HG03066 (cell line): ENCODE results near the gene IRS2.

ENCODE experiments used
- ATAC-seq: cut with Tn5 transposase; IDR thresholded peaks from one replicate; pipeline ENCODE4 v1.9.1; 2021; ENCODE audit warnings: low read depth; ENCODE audit not compliant: unreplicated experiment

IRS2 gene

DNA sequence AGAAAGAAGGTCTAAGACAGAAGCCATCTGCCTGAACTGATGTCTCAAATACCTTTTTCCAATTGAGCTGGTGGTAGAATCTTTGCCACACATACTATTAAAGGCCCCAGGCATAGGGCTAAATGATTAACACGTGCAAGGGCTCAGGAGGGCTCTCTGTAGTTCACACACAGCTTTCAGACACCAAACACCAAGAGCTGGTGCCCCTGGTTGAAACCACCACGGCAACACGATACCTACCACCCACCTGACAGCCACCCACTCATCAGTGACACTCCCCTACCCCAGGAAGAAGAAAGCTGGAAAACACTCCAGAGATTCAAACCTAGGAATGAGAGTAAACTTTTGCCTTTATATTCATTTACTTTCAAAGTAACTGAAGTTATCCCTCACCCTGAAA, 26.8 kb downstream of the IRS2 start:
- no peak for ATAC-seq

DNA sequence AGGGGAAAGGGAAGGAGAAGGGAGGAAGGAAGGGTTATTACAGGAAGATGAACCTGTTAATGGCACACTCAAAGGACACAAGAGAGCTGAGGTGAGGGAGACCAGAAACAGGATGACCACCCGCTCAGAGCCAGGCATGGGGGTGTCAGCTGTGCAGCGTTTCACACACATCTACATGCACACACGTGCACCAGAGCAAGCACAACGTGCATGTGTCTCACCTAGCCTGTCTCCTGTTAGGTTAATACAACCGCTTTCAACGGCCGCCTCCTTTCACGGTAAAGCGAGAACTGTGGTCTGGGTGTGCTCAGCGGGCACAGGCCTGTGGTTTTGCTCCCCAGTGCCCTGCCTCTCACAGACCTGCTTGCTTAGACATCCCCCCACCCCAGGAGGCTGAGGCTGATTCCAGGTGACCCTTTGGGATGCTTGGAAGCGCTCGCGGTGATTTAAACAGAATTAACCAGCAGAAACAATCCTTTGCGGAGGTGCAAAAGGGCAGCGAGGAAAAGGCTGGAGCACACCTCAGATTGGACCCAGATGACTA, 27.4 kb downstream of the IRS2 start:
- ATAC-seq = no peak

DNA sequence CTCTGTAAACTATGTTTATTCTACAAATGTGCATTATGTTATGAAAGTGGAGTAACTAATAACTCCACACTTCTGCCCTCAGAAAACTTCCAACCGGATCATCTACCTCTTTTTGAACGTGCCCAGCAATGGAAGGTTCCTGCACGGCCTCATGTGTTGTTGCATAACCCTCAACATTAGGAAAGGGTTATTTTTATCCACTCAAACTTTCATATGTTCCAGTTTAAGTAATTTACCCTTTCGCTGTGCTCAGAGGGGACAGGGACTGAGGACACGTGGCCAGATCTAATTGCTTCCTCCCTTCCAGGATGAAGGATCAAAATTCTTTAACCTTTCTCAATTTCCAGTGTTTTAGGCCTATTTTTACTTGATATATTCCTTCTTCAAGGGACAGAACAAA, 29.6 kb downstream of the IRS2 start:
- ATAC-seq = no peak

DNA sequence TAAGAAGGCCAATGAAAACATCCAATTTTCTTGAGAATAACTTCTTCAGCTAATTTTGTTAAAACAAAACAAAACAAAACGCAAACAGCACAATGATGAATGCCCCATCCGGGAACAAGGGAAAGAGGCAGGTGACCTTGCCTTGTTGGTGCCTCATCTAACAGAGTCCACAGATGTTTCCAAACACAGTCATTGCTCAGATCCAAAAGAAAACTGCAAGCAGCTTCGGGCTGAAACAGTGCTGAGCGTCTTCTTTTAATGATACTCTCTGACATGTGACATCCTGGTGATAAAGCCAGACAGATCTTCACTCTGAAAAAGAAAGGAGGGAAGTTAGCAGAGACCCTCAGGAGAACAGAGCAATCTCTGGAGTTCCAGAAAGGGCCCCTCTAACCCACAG, 30.4 kb downstream of the IRS2 start:
- no peak for ATAC-seq

DNA sequence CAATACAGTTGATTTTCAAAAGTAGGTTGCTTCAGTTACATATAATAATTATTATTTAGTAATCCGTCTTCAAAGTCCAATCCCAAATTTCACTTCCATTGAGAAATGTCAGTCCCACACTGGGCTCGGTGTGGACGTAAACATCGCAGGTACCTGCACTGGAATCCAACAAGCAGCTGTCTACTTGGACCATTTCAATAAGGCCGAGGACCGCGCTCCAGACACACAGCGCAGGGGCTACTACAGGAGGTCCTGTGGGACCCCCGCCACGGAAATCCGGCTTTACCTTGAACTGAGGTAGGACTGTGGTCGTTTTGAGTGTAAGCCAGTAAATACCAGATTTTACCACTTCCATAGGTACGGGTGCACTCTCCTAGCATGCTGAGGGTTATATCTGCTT, 30.8 kb downstream of the IRS2 start:
- ATAC-seq = no peak

DNA sequence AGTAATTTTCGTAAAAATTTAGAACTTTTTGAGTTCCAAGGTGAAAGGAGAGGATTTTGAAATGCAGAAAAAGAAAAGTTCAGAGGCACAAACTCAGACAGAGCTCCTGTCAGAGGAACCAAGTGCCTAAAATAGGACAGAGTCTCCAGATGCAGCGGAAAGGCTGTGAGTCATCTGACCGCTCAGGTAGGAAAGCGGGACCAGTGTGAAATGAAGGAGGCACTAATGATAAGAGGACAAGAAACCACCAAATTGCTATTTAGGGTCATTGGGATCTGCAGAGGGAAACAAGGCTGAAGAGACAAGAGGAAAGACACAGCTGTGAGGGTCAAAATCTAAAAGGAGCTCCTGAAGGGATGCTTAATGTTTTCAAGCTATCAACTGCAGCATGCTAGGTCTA, 34.9 kb downstream of the IRS2 start:
- ATAC-seq = no peak

DNA sequence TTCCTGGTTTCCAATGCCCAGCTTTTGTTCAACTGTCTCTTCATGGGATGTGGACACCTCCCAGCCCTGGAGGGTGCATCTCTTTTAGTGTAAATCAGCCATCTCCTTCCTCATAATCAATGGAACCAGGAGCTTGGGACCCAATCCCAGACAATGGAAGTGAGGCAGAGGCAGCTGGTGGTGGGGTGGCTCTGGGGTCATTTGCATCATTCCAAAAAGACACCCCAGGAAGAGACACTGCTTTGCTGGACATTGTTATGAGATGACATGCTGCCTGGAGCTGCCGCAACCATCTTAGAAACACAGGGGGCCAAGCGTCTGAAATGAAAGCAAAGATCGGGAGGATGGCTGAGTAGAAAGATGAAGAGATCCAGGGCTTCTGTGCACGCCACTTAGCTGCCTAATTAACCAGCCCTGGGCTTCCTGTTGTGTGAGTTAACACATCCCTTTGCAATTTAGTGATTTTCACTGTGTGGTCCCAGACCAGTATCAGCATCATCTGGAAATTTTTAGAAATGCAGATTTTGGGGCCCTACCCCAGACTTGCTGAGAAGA, 36.1 kb downstream of the IRS2 start:
- ATAC-seq = no peak

DNA sequence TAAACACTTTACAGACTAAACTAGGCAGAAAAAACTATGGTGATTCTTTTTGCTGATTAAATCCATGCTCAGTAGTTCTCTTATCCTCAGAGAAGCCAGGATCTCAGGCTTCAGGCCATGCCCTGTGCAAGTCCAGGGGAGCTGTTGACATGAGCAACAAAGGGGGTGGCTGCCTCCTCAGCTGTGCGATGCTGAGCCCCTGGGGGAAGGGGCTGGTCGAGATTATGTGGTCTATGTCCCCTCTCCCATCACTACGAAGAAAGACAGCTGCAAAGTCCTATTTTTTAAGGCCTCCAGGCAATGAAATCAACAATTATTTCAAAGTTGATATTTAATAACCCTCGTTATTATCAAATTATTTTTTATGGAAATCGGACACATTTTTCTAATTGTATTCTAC, 37.0 kb downstream of the IRS2 start:
- no peak for ATAC-seq

DNA sequence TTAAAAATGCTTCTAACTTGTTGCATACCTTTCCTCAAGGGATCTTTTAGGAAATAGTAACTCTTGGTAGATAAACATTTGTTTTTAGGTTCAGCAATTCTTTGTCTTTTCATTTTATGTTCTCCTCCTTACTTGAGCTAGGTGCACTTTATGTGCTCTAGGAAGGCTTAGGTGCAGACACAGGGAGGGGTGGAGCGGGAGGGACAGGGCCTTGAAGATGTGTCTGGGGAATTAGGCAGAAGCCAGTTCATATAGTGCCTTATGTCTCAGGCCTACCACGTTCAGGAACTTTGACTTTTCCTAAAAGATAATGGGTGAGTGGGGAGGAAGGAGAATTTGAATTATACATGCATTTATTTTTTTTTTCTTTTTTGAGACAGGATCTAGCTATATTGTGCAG, 37.7 kb downstream of the IRS2 start:
- no peak for ATAC-seq

DNA sequence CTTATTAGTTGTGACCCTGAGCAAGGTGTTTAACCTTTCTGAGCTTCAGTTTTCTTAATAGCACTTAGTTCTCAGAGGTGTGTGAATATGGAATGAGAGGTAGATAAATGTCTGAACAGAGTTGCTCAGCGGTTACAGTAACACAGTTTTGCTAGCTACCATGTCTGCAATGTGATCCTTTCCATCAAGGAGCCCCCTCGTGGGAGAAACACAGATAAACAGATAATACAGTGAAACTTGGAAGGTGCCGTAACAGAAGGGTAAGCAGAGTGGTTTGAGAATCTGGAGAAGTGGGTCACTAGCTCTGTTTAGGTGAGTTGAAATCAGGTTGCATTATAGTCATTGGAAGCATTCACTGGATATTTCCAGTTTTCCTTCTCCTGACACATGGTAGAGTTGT, 38.9 kb downstream of the IRS2 start:
- ATAC-seq = no peak

DNA sequence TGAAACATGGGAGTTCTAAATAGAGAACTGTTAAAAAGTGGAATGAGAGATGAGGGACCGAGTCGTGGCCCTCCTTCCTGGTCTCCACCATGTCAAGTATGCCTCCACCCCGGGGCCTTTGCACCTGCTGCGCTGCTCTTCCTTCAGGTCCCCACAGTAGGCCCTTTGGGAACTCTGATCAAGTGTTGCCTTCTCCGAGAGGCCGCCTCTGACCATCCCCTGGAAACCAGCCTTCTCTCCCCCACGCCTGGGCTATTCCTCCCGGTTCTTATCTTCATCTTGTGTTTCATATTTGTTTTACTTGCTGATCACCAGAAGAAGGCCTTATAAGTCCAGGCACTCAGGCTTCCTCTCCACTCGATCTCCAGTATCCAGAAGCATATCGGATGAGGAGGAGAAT, 40.0 kb downstream of the IRS2 start:
- ATAC-seq = no peak

DNA sequence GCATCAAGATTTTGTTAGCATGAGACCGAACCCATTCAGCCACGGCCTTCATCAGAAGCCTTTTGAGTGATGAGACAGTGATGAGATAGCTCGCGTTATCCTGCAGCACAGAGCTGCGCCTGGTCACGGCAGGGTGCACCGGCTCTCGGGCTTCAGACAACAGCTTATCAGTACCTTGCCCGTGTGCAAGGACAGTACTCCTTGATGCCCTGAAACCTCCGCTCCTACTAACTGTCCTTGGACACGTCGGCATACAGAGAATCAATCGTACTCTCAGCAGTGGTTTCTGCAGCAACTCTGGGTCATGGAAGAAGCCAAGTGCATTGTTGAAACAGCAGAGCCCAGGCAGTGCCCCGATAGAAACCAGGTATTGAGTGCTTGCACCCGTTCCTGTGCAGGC, 40.7 kb downstream of the IRS2 start:
- ATAC-seq = no peak

DNA sequence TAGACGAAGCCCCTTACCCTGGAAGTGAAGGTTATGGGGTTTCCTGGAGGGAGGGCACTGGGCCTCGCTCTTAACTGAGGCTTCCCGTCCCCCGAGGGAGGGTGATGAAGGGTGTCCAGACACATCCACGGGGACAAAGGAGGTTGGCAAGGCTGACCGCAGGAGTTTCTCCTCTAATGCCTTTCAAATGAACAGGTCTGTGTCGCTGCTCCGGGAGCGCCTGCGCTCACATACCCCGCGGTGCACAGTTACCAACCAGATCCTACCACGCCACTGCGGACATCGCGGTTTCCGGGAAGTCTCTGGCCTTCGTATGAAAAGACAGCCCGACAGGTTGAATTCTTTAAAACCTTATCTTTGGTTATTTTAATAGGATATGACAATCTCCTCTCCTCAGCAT, 41.3 kb downstream of the IRS2 start:
- no peak for ATAC-seq

DNA sequence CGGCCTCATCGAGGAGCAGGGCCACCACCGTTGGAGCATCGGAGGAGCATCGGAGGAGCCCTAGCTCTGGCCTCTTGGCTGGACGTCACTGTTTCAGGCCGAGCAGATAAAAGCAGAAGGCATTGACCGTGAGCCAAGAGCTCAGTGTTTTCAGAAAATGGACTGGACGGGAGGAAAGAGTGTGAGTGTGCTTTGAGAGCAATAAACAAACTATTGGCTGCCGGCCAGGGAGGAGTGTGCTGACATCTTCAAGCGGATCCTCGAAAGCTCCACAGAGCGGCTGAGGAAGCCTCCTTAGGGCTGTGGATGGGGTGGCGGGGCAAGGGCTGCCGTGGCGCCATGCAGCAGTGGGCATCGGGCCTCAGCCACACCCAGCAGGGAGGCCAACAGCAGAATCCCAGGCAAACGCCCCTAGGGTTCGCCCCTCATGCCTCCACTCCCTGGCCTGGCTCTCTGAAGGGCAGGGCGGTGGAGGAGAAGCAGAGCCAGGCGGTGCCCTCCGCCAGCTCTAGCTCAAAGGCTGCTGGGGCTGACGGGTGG, 41.8 kb downstream of the IRS2 start:
- no peak for ATAC-seq

DNA sequence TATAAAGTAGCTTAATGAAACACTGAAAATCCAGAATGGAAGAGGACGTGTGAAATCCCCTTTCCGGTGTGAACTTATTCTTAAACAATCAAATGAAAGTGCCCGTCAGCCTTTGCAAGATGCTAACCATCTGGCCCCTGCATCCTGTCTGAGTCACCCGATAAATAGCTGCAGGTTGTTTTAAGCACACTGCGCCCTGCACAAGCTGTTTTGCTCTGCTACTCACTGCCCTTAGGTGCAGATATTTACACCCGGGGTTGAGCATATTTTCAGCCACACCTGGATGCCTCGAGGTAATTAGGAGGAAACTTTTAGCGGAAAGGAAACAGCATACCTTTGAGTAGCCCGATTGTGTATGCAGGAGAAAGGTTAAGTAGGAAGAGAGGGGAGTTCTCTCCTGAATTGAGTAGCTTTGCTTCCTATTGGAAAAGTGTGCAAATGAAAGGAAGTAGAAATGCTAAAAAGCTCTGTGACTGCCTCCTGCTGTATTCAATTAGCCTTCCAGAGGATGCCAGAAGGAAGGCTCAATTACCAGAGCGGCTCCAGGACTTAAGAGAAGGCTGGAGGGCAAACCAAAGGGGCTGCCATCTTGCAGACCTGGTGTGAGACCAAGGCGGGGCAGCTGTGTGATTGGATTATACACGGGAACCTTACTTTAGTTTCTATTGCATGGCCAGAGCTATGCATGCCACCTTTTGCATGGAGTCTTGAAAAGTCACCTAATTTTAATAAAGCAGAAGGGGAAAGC, 42.5 kb downstream of the IRS2 start:
- ATAC-seq = peak; percentile 74

DNA sequence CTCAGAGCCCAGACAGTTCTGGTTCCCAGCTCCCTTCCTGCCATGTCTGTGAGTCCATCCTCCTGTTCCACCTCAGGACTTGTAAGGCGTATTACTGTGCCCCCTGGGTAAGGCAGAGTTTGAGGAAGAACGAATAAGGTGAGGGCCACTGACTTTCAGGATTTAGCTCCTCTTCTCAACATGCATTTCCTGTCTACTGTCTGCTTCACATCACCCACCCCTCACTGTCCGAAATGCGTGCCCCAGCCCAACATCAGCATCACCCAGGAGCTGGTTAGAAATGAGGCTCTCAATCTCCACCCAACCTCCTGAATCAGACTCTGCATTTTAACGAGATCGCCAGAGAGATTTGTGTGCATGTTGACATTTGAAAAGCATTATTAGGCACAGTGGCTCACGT, 44.4 kb downstream of the IRS2 start:
- no peak for ATAC-seq

DNA sequence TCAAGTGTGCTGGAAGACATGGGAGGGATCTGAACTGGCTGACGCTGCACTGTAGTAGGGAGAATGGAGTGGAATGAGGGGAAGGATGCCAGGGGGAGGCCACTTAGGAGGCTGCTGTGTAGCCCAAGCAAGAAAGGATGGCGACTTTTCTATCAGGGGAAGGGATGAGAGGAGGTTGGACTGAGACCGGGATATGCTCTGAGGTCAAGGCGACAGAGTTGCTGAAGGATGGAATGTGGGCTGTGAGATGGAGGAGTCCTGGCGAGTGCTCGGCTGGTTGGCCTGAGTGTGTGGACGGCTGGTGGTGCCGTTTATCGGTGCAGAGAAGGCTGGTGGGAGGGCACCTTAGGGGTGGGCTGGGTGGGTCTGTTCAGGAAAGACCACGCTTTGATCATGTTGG, 45.7 kb downstream of the IRS2 start:
- no peak for ATAC-seq

DNA sequence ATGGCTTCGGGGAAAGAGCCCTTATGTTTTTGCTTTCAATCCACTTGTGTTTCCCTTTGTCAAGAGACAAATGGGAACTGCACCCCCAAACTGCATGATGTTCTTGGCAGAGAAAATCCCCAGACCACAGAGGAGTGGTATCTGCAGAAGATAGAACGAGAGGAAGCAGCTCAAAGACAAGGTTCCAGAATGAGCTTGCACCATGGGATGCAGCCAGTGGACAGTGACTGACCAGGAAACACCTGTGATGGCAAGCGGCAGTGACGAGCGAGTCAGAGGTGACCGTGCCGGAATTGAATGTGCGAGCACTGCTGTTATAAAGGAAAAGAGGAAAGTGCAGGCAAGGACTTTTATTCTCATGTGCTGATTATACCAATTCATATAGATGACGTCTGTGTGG, 46.3 kb downstream of the IRS2 start:
- no peak for ATAC-seq

DNA sequence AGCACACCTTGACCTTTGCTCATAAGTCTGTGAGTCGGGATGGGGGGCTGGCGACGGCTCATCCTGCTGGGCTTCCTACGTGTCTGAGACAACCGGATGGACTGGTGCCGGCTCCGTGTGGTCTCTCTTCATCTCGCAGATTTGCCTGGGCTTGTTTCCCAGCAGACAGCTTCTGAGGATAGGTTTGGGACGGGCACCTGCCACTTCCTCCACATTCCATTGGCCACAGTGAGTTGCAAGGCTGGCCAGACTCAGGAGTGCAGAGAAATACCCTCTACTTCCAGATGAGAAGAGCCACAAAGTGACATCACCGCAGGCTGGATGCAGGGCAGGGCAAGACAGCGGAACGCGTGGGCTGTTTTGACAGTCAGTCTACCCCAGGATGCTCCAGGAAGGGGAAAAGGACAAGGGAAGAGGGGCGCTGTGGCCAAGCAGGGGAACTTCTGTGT, 48.1 kb downstream of the IRS2 start:
- ATAC-seq = no peak

DNA sequence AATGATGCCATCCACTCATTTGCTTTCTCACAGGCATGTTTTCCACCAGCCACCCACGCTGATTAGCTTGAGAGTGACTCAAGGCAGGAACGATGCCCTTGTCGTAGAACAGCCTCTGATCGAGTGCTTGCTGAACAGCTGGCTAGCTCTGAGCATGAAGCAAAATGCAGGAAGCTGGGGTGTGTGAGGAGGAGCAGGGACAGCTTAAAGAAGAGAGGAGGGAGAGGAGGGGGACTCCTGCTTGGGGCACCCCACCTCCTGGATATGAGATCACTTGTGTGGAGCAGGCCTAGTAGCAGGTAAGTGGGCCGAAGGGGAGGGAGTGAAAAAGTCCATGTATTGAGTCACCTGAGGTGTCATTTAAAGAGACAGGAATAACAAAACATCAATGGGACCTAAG, 48.8 kb downstream of the IRS2 start:
- no peak for ATAC-seq

DNA sequence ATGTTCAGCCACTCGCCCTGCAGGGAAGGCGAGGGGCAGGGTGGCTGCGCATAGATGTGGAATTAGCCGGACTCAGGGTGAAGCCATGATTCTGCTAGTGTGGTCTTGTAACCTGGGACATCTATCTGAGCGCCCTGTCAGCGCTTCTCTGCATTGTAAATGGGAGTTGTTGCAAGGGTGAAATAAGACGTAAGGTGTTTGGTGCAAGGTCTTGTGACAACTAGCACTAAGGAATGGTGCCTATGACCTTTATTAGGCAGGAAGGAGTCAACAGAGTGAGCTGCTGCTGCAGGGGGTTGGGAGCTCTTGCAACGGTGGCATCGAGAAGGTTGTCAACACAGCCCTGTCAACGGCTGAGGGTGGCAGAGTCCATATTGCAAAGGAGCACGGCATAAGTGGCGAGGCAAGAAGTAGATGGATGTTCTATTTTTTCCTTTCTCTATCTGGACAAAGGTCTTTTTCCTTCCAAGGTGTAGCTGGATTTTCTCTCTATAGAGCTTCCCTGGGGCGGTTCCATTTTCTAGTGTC, 49.3 kb downstream of the IRS2 start:
- ATAC-seq = no peak

DNA sequence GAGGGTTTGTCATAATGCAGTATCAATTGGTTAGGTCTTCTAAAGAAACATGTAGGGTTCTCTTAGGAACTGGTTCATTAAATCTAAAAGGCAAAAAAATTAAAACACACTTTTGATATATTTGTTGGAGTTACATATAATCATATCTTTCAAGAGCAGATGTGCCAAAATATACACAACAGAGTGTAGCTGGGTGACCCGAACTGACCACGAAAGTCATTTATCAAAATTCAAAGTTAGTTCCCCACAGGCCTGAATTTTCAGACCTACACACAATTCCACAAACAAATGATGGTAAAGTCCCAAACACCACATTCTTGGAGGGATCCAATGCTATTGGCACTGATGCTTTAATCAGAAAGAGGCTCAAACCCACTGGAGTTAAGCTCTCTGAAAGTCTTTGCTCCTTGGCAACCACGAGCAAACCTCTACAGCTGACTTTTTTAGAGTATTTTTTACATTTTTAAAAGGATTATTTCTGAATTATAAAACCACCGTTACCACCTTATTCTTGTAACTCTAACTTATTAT, 50.9 kb downstream of the IRS2 start:
- ATAC-seq = no peak
